SK-N-SH (cell line): ENCODE measurements around the gene EPX. TPM values are rescaled to one million over a fixed set of nuclear protein-coding genes. Genes with fewer than 3 reads are reported as not detected.

Source experiments
- CTCF ChIA-PET: fragments of 300-600, 350-600 bp; formaldehyde crosslinking; extraction: SDS; loops from one replicate; lab custom pipeline; 2021; lab: Yijun Ruan, JAX
- POLR2A ChIA-PET: fragments of 350-600 bp; sonication (Branson Sonifier 250); formaldehyde crosslinking; extraction: SDS; loops from one replicate; lab custom pipeline; 2020; ENCODE audit warnings: antibody characterized with exemption, inconsistent platforms; lab: Yijun Ruan, JAX
- DNase-seq: peaks from one replicate; pipeline ENCODE4 v3.0.0; 2012
- H2AFZ ChIP-seq: fragments of 200-600 bp; sonication (generic); 2 replicates; pipeline ENCODE4 v1.8.1; 2016; ENCODE audit warnings: antibody characterized with exemption, mild to moderate bottlenecking, low read depth
- H3F3A ChIP-seq: fragments of 200-600 bp; sonication (generic); replicated peaks from 2 replicates; pipeline ENCODE3; 2016; ENCODE audit warnings: antibody characterized with exemption, mild to moderate bottlenecking; ENCODE audit not compliant: insufficient read depth
- H3K27ac ChIP-seq, 2 experiments: fragments of 200-500 bp in 1 of 2; fragments of 200-600 bp in 1 of 2; sonication (Bioruptor generic) in 1 of 2; sonication (generic), shearing (Covaris generic) in 1 of 2; 2 replicates each; pipeline versions ENCODE4 v1.5.1 to v1.6.1; 2014 to 2016; ENCODE audit warnings: low read depth in 2 of 2, inconsistent platforms in 1 of 2, low read length in 1 of 2, mild to moderate bottlenecking in 1 of 2, mixed read lengths in 1 of 2
- H3K27me3 ChIP-seq: fragments of 200-600 bp; sonication (generic), shearing (Covaris generic); 2 replicates; pipeline ENCODE4 v1.6.1; 2016; ENCODE audit warnings: mixed run types; ENCODE audit not compliant: insufficient read depth
- H3K36me3 ChIP-seq, 2 experiments: fragments of 200-500 bp in 1 of 2; fragments of 200-600 bp in 1 of 2; sonication (Bioruptor generic) in 1 of 2; sonication (generic) in 1 of 2; replicated peaks in 1 of 2; 2 replicates each; pipeline versions ENCODE3 to v1.5.1; 2014 to 2016; ENCODE audit warnings: low read length in 1 of 2, mild to moderate bottlenecking in 1 of 2; ENCODE audit not compliant: insufficient read depth in 2 of 2, control insufficient read depth in 1 of 2
- H3K4me1 ChIP-seq, 2 experiments: fragments of 200-500 bp in 1 of 2; fragments of 200-600 bp in 1 of 2; sonication (Bioruptor generic) in 1 of 2; sonication (generic), shearing (Covaris generic) in 1 of 2; 2 replicates each; pipeline versions ENCODE4 v1.5.1 to v1.6.1; 2014 to 2016; ENCODE audit warnings: low read depth in 1 of 2, low read length in 1 of 2, mixed run types in 1 of 2; ENCODE audit not compliant: insufficient read depth in 2 of 2, control insufficient read depth in 1 of 2
- H3K4me2 ChIP-seq: fragments of 200-600 bp; sonication (generic), shearing (Covaris generic); 2 replicates; pipeline ENCODE4 v1.6.1; 2017; ENCODE audit warnings: mixed run types
- H3K4me3 ChIP-seq, 2 experiments: fragments of 200-500 bp in 1 of 2; fragments of 200-600 bp in 1 of 2; sonication (Bioruptor generic) in 1 of 2; sonication (generic), shearing (Covaris generic) in 1 of 2; 2 replicates each; pipeline versions ENCODE4 v1.5.1 to v1.8.1; 2014 to 2016; ENCODE audit warnings: low read depth in 2 of 2, inconsistent platforms in 1 of 2, low read length in 1 of 2, mild to moderate bottlenecking in 1 of 2, mixed read lengths in 1 of 2, moderate library complexity in 1 of 2
- H3K79me2 ChIP-seq: fragments of 200-600 bp; sonication (generic); 2 replicates; pipeline ENCODE4 v1.8.1; 2017; ENCODE audit warnings: mild to moderate bottlenecking; ENCODE audit not compliant: insufficient read depth
- H3K9ac ChIP-seq: fragments of 200-600 bp; sonication (generic); 2 replicates; pipeline ENCODE4 v1.6.1; 2017; ENCODE audit warnings: mixed run types
- H3K9me2 ChIP-seq: fragments of 200-600 bp; sonication (generic); 2 replicates; pipeline ENCODE4 v1.6.1; 2017; ENCODE audit warnings: mixed run types
- H3K9me3 ChIP-seq: fragments of 200-600 bp; sonication (generic); 2 replicates; pipeline ENCODE4 v1.6.1; 2017; ENCODE audit warnings: mixed run types, mild to moderate bottlenecking, moderate library complexity
- H4K20me1 ChIP-seq: fragments of 200-600 bp; sonication (generic); 2 replicates; pipeline ENCODE4 v1.6.1; 2017; ENCODE audit warnings: mild to moderate bottlenecking, mixed run types; ENCODE audit not compliant: insufficient read depth
- CHD2 ChIP-seq: fragments of 150-350 bp; IDR thresholded peaks from 2 replicates; pipeline ENCODE4 v1.6.1; 2018; ENCODE audit warnings: low read length; ENCODE audit not compliant: partially characterized antibody
- ELF1 ChIP-seq: IDR thresholded peaks from 2 replicates; pipeline ENCODE4 v1.4.0; 2012
- EP300 ChIP-seq, 2 experiments: IDR thresholded peaks; 2 replicates each; pipeline versions ENCODE4 v1.4.0 to v1.6.1; 2012; ENCODE audit warnings: borderline replicate concordance in 1 of 2, low read depth in 1 of 2, low read length in 1 of 2
- FOSL2 ChIP-seq: IDR thresholded peaks from 2 replicates; pipeline ENCODE4 v1.4.0; 2012; ENCODE audit warnings: low read depth, mild to moderate bottlenecking, moderate library complexity, borderline replicate concordance
- GABPA ChIP-seq: IDR thresholded peaks from 2 replicates; pipeline ENCODE4 v1.4.0; 2012; ENCODE audit warnings: low read depth, mild to moderate bottlenecking
- GATA2 ChIP-seq: sonication (generic); formaldehyde crosslinking; IDR thresholded peaks from 2 replicates; pipeline ENCODE4 v1.5.0; 2020; ENCODE audit warnings: mild to moderate bottlenecking, missing genetic modification reagents
- JUND ChIP-seq: IDR thresholded peaks from 2 replicates; pipeline ENCODE4 v1.4.0; 2012
- MEF2A ChIP-seq: IDR thresholded peaks from 2 replicates; pipeline ENCODE4 v1.4.0; 2012; ENCODE audit warnings: low read depth, borderline replicate concordance
- MXI1 ChIP-seq: IDR thresholded peaks from 2 replicates; pipeline ENCODE4 v1.6.1; 2012; ENCODE audit warnings: mild to moderate bottlenecking, low read depth, low read length, improper control_type of control experiment
- NFIC ChIP-seq: IDR thresholded peaks from 2 replicates; pipeline ENCODE4 v1.4.0; 2012; ENCODE audit warnings: borderline replicate concordance
- NRF1 ChIP-seq: IDR thresholded peaks from 2 replicates; pipeline ENCODE4 v1.6.1; 2012; ENCODE audit warnings: low read depth, mild to moderate bottlenecking, low read length
- POLR2AphosphoS5 ChIP-seq: IDR thresholded peaks from 2 replicates; pipeline ENCODE4 v1.6.1; 2012; ENCODE audit warnings: low read depth, low read length
- RAD21 ChIP-seq: IDR thresholded peaks from 2 replicates; pipeline ENCODE4 v1.6.1; 2012; ENCODE audit warnings: mild to moderate bottlenecking, low read length
- RCOR1 ChIP-seq: fragments of 150-350 bp; IDR thresholded peaks from 2 replicates; pipeline ENCODE4 v1.6.1; 2017; ENCODE audit warnings: antibody characterized with exemption, low read length
- RFX5 ChIP-seq: IDR thresholded peaks from 2 replicates; pipeline ENCODE4 v1.6.1; 2012; ENCODE audit warnings: mild to moderate bottlenecking, improper control_type of control experiment, low read length
- RXRA ChIP-seq: IDR thresholded peaks from 2 replicates; pipeline ENCODE4 v1.4.0; 2012; ENCODE audit warnings: low read depth, mild to moderate bottlenecking, borderline replicate concordance
- SIN3A ChIP-seq: IDR thresholded peaks from 2 replicates; pipeline ENCODE4 v1.6.1; 2012; ENCODE audit warnings: low read depth, mild to moderate bottlenecking, low read length, moderate library complexity, borderline replicate concordance
- SMC3 ChIP-seq: IDR thresholded peaks from 2 replicates; pipeline ENCODE4 v1.6.1; 2012; ENCODE audit warnings: low read depth, low read length, improper control_type of control experiment
- TAF1 ChIP-seq: IDR thresholded peaks from 2 replicates; pipeline ENCODE4 v1.6.1; 2012; ENCODE audit warnings: low read depth, mild to moderate bottlenecking, low read length, moderate library complexity, borderline replicate concordance
- TCF12 ChIP-seq: IDR thresholded peaks from 2 replicates; pipeline ENCODE4 v1.4.0; 2012
- TEAD4 ChIP-seq: IDR thresholded peaks from 2 replicates; pipeline ENCODE4 v1.4.0; 2012; ENCODE audit warnings: mild to moderate bottlenecking, borderline replicate concordance; ENCODE audit not compliant: insufficient read depth
- YY1 ChIP-seq: IDR thresholded peaks from 2 replicates; pipeline ENCODE4 v1.4.0; 2012; ENCODE audit warnings: low read depth, mild to moderate bottlenecking
- WGBS: methylation state at CpG from one replicate; pipeline ENCODE4 v1.1.6; 2017; ENCODE audit warnings: low lambda C conversion rate; 5-methylcytosine and 5-hydroxymethylcytosine counted together
- polyA plus RNA-seq, 3 experiments: library from polyadenylated mRNA; depleted of rRNA; stranded (reverse); fragments of >200 nt; gene quantifications; 2 replicates each; pipeline ENCODE4 v1.2.3, GENCODE V29; 2012
- TF ChIP-seq, protein P1 (sequence below): IDR thresholded peaks from 2 replicates; pipeline ENCODE4 v1.4.0; 2012; ENCODE audit warnings: low read depth, borderline replicate concordance
- TF ChIP-seq, protein P2 (sequence below): fragments of 200-600 bp; sonication (generic); IDR thresholded peaks from 2 replicates; pipeline ENCODE4 v1.6.1; 2017; ENCODE audit warnings: antibody characterized with exemption, mild to moderate bottlenecking, moderate library complexity
- TF ChIP-seq, protein P3 (sequence below): IDR thresholded peaks from 2 replicates; pipeline ENCODE4 v1.6.1; 2012; ENCODE audit warnings: mild to moderate bottlenecking, low read depth, low read length, moderate library complexity
- TF ChIP-seq, protein P4 (sequence below): IDR thresholded peaks from 2 replicates; pipeline ENCODE4; 2012
- TF ChIP-seq, protein P5 (sequence below): fragments of 150-350 bp; IDR thresholded peaks from 2 replicates; pipeline ENCODE4 v1.6.1; 2016; ENCODE audit warnings: mild to moderate bottlenecking, low read depth, low read length
- TF ChIP-seq, protein P6 (sequence below): IDR thresholded peaks from 2 replicates; pipeline ENCODE4 v1.4.0; 2012; ENCODE audit warnings: low read depth

EPX gene
- polyA plus RNA-seq, 1 of the 3 experiments (the other 2 are of a cell fraction) = 0.02 TPM

DNA sequence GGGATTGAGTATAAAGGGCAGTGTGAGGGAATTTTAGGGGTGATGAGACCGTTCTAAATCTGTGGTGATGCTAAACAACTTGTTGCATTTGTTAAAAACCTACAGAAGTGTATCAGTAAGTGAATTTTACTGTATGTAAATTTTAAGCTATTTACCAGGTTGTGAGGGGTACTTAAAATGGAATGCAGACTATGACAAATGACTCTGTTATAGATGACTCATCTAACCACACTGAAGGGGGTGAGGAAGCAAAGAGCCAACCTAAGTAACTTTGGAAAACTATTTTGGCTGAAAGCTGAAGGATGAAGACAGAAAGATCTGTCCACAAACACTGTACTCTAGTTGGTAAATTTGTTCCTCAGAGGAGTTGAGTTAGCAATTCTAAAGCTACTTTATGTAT is 31.8 kb downstream of the EPX start:
- no peaks in the 10 kb centered on the region for H4K20me1 ChIP-seq
- no peak overlapping the region for H3K4me3 ChIP-seq
- peak overlapping the region; percentile 32; the same call in 1 of the 2 replicates for H3K4me2 ChIP-seq
- no peak for DNase-seq
- H3F3A ChIP-seq = peaks cover 14% of the 10 kb centered on the region
- POLR2A ChIA-PET = no interaction called here
- peak overlapping the region in 1 of 2 experiments; percentile 53; a peak in 2 of 4 replicates for H3K27ac ChIP-seq
- 5% methylated on average over 1 of the region's 1 CpG for whole genome bisulfite sequencing
- CTCF ChIA-PET = interaction anchor here (0.5 to 1.1 kb wide), 2 partner anchors 13 to 102 kb away, joined by 3 to 4 read pairs; no protein-coding TSS in a partner anchor
- H3K9me2 ChIP-seq = no peaks in the 10 kb centered on the region
- H2AFZ ChIP-seq = 0 out of 2 replicates have a peak overlapping the region, but pooled peaks have one; percentile 56
- H3K27me3 ChIP-seq = no peaks in the 10 kb centered on the region; the same call in 1 of the 2 replicates
- no peaks in the 10 kb centered on the region for H3K9me3 ChIP-seq
- H3K4me1 ChIP-seq = peaks cover 3 to 5% of the 10 kb centered on the region in 2 experiments; a peak in 1 of 4 replicates
- H3K36me3 ChIP-seq = no peaks in the 10 kb centered on the region
- H3K9ac ChIP-seq = no peak overlapping the region
- no peaks in the 10 kb centered on the region for H3K79me2 ChIP-seq
- TF ChIP-seq, protein P1, sequence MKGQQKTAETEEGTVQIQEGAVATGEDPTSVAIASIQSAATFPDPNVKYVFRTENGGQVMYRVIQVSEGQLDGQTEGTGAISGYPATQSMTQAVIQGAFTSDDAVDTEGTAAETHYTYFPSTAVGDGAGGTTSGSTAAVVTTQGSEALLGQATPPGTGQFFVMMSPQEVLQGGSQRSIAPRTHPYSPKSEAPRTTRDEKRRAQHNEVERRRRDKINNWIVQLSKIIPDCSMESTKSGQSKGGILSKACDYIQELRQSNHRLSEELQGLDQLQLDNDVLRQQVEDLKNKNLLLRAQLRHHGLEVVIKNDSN = no peak
- no peak for TF ChIP-seq ELF1
- TF ChIP-seq RCOR1 = no peak
- TF ChIP-seq TAF1 = no peak
- peak; percentile 66 for TF ChIP-seq TCF12
- no peak for TF ChIP-seq MEF2A
- TF ChIP-seq, protein P2, sequence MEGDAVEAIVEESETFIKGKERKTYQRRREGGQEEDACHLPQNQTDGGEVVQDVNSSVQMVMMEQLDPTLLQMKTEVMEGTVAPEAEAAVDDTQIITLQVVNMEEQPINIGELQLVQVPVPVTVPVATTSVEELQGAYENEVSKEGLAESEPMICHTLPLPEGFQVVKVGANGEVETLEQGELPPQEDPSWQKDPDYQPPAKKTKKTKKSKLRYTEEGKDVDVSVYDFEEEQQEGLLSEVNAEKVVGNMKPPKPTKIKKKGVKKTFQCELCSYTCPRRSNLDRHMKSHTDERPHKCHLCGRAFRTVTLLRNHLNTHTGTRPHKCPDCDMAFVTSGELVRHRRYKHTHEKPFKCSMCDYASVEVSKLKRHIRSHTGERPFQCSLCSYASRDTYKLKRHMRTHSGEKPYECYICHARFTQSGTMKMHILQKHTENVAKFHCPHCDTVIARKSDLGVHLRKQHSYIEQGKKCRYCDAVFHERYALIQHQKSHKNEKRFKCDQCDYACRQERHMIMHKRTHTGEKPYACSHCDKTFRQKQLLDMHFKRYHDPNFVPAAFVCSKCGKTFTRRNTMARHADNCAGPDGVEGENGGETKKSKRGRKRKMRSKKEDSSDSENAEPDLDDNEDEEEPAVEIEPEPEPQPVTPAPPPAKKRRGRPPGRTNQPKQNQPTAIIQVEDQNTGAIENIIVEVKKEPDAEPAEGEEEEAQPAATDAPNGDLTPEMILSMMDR = no peak
- peak in 1 of 2 experiments; percentile 50; a peak in 1 of 4 replicates for TF ChIP-seq EP300 (IDR thresholded peaks at IDR 0.05; ENCODE audit: borderline replicate concordance in 1 of 2, low read depth in 1 of 2, low read length in 1 of 2)
- TF ChIP-seq NFIC = peak; percentile 40; the same call in 1 of the 2 replicates
- TF ChIP-seq NRF1 = no peak
- TF ChIP-seq, protein P3, sequence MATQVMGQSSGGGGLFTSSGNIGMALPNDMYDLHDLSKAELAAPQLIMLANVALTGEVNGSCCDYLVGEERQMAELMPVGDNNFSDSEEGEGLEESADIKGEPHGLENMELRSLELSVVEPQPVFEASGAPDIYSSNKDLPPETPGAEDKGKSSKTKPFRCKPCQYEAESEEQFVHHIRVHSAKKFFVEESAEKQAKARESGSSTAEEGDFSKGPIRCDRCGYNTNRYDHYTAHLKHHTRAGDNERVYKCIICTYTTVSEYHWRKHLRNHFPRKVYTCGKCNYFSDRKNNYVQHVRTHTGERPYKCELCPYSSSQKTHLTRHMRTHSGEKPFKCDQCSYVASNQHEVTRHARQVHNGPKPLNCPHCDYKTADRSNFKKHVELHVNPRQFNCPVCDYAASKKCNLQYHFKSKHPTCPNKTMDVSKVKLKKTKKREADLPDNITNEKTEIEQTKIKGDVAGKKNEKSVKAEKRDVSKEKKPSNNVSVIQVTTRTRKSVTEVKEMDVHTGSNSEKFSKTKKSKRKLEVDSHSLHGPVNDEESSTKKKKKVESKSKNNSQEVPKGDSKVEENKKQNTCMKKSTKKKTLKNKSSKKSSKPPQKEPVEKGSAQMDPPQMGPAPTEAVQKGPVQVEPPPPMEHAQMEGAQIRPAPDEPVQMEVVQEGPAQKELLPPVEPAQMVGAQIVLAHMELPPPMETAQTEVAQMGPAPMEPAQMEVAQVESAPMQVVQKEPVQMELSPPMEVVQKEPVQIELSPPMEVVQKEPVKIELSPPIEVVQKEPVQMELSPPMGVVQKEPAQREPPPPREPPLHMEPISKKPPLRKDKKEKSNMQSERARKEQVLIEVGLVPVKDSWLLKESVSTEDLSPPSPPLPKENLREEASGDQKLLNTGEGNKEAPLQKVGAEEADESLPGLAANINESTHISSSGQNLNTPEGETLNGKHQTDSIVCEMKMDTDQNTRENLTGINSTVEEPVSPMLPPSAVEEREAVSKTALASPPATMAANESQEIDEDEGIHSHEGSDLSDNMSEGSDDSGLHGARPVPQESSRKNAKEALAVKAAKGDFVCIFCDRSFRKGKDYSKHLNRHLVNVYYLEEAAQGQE = no peak
- TF ChIP-seq, protein P4, sequence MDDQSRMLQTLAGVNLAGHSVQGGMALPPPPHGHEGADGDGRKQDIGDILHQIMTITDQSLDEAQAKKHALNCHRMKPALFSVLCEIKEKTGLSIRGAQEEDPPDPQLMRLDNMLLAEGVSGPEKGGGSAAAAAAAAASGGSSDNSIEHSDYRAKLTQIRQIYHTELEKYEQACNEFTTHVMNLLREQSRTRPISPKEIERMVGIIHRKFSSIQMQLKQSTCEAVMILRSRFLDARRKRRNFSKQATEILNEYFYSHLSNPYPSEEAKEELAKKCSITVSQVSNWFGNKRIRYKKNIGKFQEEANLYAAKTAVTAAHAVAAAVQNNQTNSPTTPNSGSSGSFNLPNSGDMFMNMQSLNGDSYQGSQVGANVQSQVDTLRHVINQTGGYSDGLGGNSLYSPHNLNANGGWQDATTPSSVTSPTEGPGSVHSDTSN = peak; percentile 95
- no peak for TF ChIP-seq MXI1
- TF ChIP-seq YY1 = no peak
- TF ChIP-seq SMC3 = no peak
- TF ChIP-seq POLR2AphosphoS5 = no peak
- no peak for TF ChIP-seq GATA2 (CRISPR knock-in tag)
- no peak for TF ChIP-seq GABPA
- 0 out of 2 replicates have a peak, but pooled peaks have one; percentile 16 for TF ChIP-seq TEAD4
- peak; percentile 92 for TF ChIP-seq JUND
- TF ChIP-seq, protein P5, sequence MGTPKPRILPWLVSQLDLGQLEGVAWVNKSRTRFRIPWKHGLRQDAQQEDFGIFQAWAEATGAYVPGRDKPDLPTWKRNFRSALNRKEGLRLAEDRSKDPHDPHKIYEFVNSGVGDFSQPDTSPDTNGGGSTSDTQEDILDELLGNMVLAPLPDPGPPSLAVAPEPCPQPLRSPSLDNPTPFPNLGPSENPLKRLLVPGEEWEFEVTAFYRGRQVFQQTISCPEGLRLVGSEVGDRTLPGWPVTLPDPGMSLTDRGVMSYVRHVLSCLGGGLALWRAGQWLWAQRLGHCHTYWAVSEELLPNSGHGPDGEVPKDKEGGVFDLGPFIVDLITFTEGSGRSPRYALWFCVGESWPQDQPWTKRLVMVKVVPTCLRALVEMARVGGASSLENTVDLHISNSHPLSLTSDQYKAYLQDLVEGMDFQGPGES = no peak
- TF ChIP-seq RAD21 = no peak
- TF ChIP-seq CHD2 = no peak
- no peak for TF ChIP-seq RXRA
- no peak for TF ChIP-seq SIN3A
- no peak for TF ChIP-seq RFX5
- TF ChIP-seq, protein P6, sequence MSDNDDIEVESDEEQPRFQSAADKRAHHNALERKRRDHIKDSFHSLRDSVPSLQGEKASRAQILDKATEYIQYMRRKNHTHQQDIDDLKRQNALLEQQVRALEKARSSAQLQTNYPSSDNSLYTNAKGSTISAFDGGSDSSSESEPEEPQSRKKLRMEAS = no peak
- TF ChIP-seq FOSL2 = peak; percentile 93
